Smooth muscle cell (in vitro differentiated cells): ENCODE data around the gene HCN1. TPM values are rescaled to one million over a fixed set of nuclear protein-coding genes. Genes with fewer than 3 reads are reported as not detected.

ENCODE experiments used
- DNase-seq: peaks from one replicate; lab custom pipeline; 2025; ENCODE audit not compliant: unreplicated experiment; lab: John Stamatoyannopoulos, UW
- H2AFZ ChIP-seq: fragments of 200-600 bp; sonication (generic); 2 replicates; pipeline ENCODE4 v1.6.0; 2016; ENCODE audit warnings: antibody characterized with exemption, low read depth, mild to moderate bottlenecking
- H3F3A ChIP-seq: fragments of 200-600 bp; sonication (generic); 2 replicates; pipeline ENCODE4 v1.6.0; 2017; ENCODE audit warnings: antibody characterized with exemption, low read depth
- H3K27ac ChIP-seq: fragments of 200-600 bp; sonication (generic); 2 replicates; pipeline ENCODE4 v1.5.1; 2016; ENCODE audit warnings: low read depth, mild to moderate bottlenecking
- H3K27me3 ChIP-seq: fragments of 200-600 bp; sonication (generic); 2 replicates; pipeline ENCODE4 v1.6.1; 2016; ENCODE audit warnings: low read depth, mild to moderate bottlenecking
- H3K36me3 ChIP-seq: fragments of 200-600 bp; sonication (generic); 2 replicates; pipeline ENCODE4 v1.5.1; 2016; ENCODE audit warnings: low read depth
- H3K4me1 ChIP-seq: fragments of 200-600 bp; sonication (generic); 2 replicates; pipeline ENCODE4 v1.5.1; 2016; ENCODE audit warnings: low read depth
- H3K4me2 ChIP-seq: fragments of 200-600 bp; sonication (generic); 2 replicates; pipeline ENCODE4 v1.6.0; 2016; ENCODE audit warnings: mild to moderate bottlenecking
- H3K4me3 ChIP-seq: fragments of 200-600 bp; sonication (generic); 2 replicates; pipeline ENCODE4 v1.5.1; 2016; ENCODE audit warnings: mild to moderate bottlenecking
- H3K79me2 ChIP-seq: fragments of 200-600 bp; sonication (generic); 2 replicates; pipeline ENCODE4 v1.6.0; 2016; ENCODE audit warnings: low read depth, mild to moderate bottlenecking
- H3K9ac ChIP-seq: fragments of 200-600 bp; sonication (generic); 2 replicates; pipeline ENCODE4 v1.6.0; 2016; ENCODE audit warnings: low read depth
- H3K9me3 ChIP-seq: fragments of 200-600 bp; sonication (generic); replicated peaks from 2 replicates; pipeline ENCODE4 v1.5.1; 2016; ENCODE audit warnings: low read depth
- H4K20me1 ChIP-seq: fragments of 200-600 bp; sonication (generic); 2 replicates; pipeline ENCODE4 v1.6.0; 2016; ENCODE audit warnings: low read depth
- CTCF ChIP-seq: fragments of 200-600 bp; sonication (generic); IDR thresholded peaks from 2 replicates; pipeline ENCODE4 v1.5.1; 2017; ENCODE audit warnings: borderline replicate concordance, mild to moderate bottlenecking, antibody characterized with exemption; ENCODE audit not compliant: insufficient read depth, poor library complexity, severe bottlenecking
- WGBS: methylation state at CpG from one replicate; pipeline ENCODE4 v1.1.7; 2016; ENCODE audit warnings: low lambda C conversion rate; 5-methylcytosine and 5-hydroxymethylcytosine counted together
- polyA plus RNA-seq: library from polyadenylated mRNA; unstranded; fragments of >200 nt; fragmentation: Nextera tagmentation; extraction: Ambion mirVana; gene quantifications from 2 replicates; pipeline ENCODE4 v1.2.1, GENCODE V29; 2016
- total RNA-seq: library from RNA; depleted of rRNA; stranded (reverse); fragments of >200 nt; gene quantifications from 2 replicates; pipeline ENCODE4 v1.2.3, GENCODE V29; 2014

The HCN1 gene
- total and polyA plus RNA-seq, 2 experiments from 2014 or later = not detected

- Histone ChIP-seq H3K27me3 (no peaks in the 10 kb centered on the region), H3K27ac (no peak overlapping the region), H3K9ac (no peak overlapping the region), H3K4me3 (no peak overlapping the region), H3F3A (no peaks in the 10 kb centered on the region), H3K4me1 (no peaks in the 10 kb centered on the region), H3K4me2 (no peak overlapping the region), H2AFZ (no peak overlapping the region), H3K36me3 (no peaks in the 10 kb centered on the region), H4K20me1 (no peaks in the 10 kb centered on the region), H3K79me2 (no peaks in the 10 kb centered on the region), H3K9me3 (no peaks in the 10 kb centered on the region)
- WGBS = 93% methylated on average over 3 of the region's 3 CpGs
- no peak for TF ChIP-seq CTCF
- no peak for DNase-seq
These were observed 340.8 kb downstream of the HCN1 start for GRCh38 chr5:45355189-45355992.

- H3K9me3 ChIP-seq = no peaks in the 10 kb centered on the region
These were observed 359.7 kb downstream of the HCN1 start for GRCh38 chr5:45336464-45336863.

GRCh38 chr5:45335978-45336377, 360.2 kb downstream of the HCN1 start:
- H4K20me1 ChIP-seq = no peaks in the 10 kb centered on the region
- DNase-seq = no peak
- no peaks in the 10 kb centered on the region for H3F3A ChIP-seq
- no peak for TF ChIP-seq CTCF
- H2AFZ ChIP-seq = no peak overlapping the region
- H3K4me1 ChIP-seq = no peaks in the 10 kb centered on the region
- no peak overlapping the region for H3K9ac ChIP-seq
- no peaks in the 10 kb centered on the region for H3K79me2 ChIP-seq
- 82% methylated on average over 2 of the region's 2 CpGs for WGBS
- H3K27me3 ChIP-seq = no peaks in the 10 kb centered on the region
- H3K4me2 ChIP-seq = no peak overlapping the region
- H3K4me3 ChIP-seq = no peak overlapping the region
- H3K9me3 ChIP-seq = no peaks in the 10 kb centered on the region
- H3K27ac ChIP-seq = no peak overlapping the region
- H3K36me3 ChIP-seq = no peaks in the 10 kb centered on the region

More at GRCh38 chr5:45336464-45336863, 359.7 kb downstream of the HCN1 start:
- H3K36me3 ChIP-seq = no peaks in the 10 kb centered on the region
- no peaks in the 10 kb centered on the region for H3K27me3 ChIP-seq
- H4K20me1 ChIP-seq = no peaks in the 10 kb centered on the region
- DNase-seq = no peak
- WGBS = 90% methylated on average over 2 of the region's 2 CpGs
- no peak overlapping the region for H3K27ac ChIP-seq
- H3K4me2 ChIP-seq = no peak overlapping the region
- no peaks in the 10 kb centered on the region for H3K4me1 ChIP-seq
- no peaks in the 10 kb centered on the region for H3K79me2 ChIP-seq
- TF ChIP-seq CTCF = no peak
- no peaks in the 10 kb centered on the region for H3F3A ChIP-seq
- no peak overlapping the region for H3K9ac ChIP-seq
- H2AFZ ChIP-seq = no peak overlapping the region
- no peak overlapping the region for H3K4me3 ChIP-seq

GRCh38 chr5:45335346-45335745, 360.8 kb downstream of the HCN1 start:
- DNase-seq = no peak
- Histone ChIP-seq H3K79me2 (no peaks in the 10 kb centered on the region), H3K36me3 (no peaks in the 10 kb centered on the region), H4K20me1 (no peaks in the 10 kb centered on the region), H3F3A (no peaks in the 10 kb centered on the region), H3K9me3 (no peaks in the 10 kb centered on the region), H3K4me1 (no peaks in the 10 kb centered on the region), H3K27ac (no peak overlapping the region), H2AFZ (no peak overlapping the region), H3K9ac (no peak overlapping the region), H3K4me2 (no peak overlapping the region), H3K27me3 (no peaks in the 10 kb centered on the region), H3K4me3 (no peak overlapping the region)
- no peak for TF ChIP-seq CTCF
